H1 (cell line): ENCODE data around the gene TRAF4. TPM values are rescaled to one million over a fixed set of nuclear protein-coding genes. Genes with fewer than 3 reads are reported as not detected.

Experiments used
- CTCF ChIA-PET: fragments of 300-600 bp; sonication (Branson Sonifier 250); formaldehyde crosslinking; loops from one replicate; lab custom pipeline; 2021; ENCODE audit not compliant: partially characterized antibody; lab: Charles Lee
- POLR2A ChIA-PET: fragments of 300-600 bp; sonication (Branson Sonifier 250); formaldehyde crosslinking; loops from one replicate; lab custom pipeline; 2021; ENCODE audit warnings: inconsistent platforms; ENCODE audit not compliant: partially characterized antibody; lab: Charles Lee
- DNase-seq, 2 experiments: peaks; one replicate each; pipeline versions ENCODE4 v3.0.0 to v3.0.0-alpha.2; 2010 to 2022; ENCODE audit warnings: low spot score in 2 of 2, low read depth in 1 of 2, mixed read lengths in 1 of 2
- FAIRE-seq: peaks from 2 replicates; lab custom pipeline; 2011; peaks lifted over from hg19 to GRCh38; lab: Jason Lieb, UNC
- H2AFZ ChIP-seq: 2 replicates; pipeline ENCODE4 v1.8.1; 2012; ENCODE audit warnings: low read length, inconsistent platforms
- H2AK5ac ChIP-seq: 2 replicates; pipeline ENCODE4 v1.6.1; 2013; ENCODE audit warnings: low read depth, low read length
- H2BK120ac ChIP-seq: replicated peaks from 2 replicates; pipeline ENCODE3; 2013; ENCODE audit warnings: low read depth, low read length, inconsistent platforms
- H2BK12ac ChIP-seq: 2 replicates; pipeline ENCODE4 v1.6.1; 2013; ENCODE audit warnings: low read depth, low read length
- H2BK15ac ChIP-seq: 2 replicates; pipeline ENCODE4 v1.6.1; 2013; ENCODE audit warnings: low read length
- H2BK20ac ChIP-seq: 2 replicates; pipeline ENCODE4 v1.6.1; 2013; ENCODE audit warnings: low read length
- H2BK5ac ChIP-seq: 2 replicates; pipeline ENCODE4 v1.6.1; 2013; ENCODE audit warnings: low read depth, low read length
- H3K14ac ChIP-seq: 2 replicates; pipeline ENCODE4 v1.6.1; 2013; ENCODE audit warnings: inconsistent platforms; ENCODE audit not compliant: insufficient read length
- H3K18ac ChIP-seq: 2 replicates; pipeline ENCODE4 v1.6.1; 2013; ENCODE audit warnings: low read length; ENCODE audit errors: extremely low read depth
- H3K23ac ChIP-seq: 2 replicates; pipeline ENCODE4 v1.6.1; 2013; ENCODE audit warnings: inconsistent platforms; ENCODE audit not compliant: insufficient read length
- H3K23me2 ChIP-seq: 2 replicates; pipeline ENCODE4 v1.6.1; 2013; ENCODE audit warnings: low read depth, low read length
- H3K27ac ChIP-seq: 2 replicates; pipeline ENCODE4 v1.6.1; 2011; ENCODE audit warnings: low read depth, low read length, inconsistent platforms
- H3K27me3 ChIP-seq, 4 experiments: replicated peaks in 1 of 4; 1 replicate in 1 of 4; 2 replicates in 3 of 4; pipeline versions ENCODE4 v1.6.1 to v1.8.1; 2011 to 2013; ENCODE audit warnings: low read length in 3 of 4, mild to moderate bottlenecking in 3 of 4, inconsistent platforms in 2 of 4, mixed read lengths in 2 of 4, moderate library complexity in 1 of 4; ENCODE audit not compliant: control insufficient read depth in 3 of 4, insufficient read depth in 3 of 4; ENCODE audit errors: extremely low read depth in 1 of 4
- H3K36me3 ChIP-seq, 4 experiments: 2 replicates each; pipeline versions ENCODE4 v1.6.1 to v1.8.1; 2011 to 2013; ENCODE audit warnings: mild to moderate bottlenecking in 4 of 4, low read length in 3 of 4, moderate library complexity in 2 of 4, control low read depth in 1 of 4, inconsistent platforms in 1 of 4; ENCODE audit not compliant: insufficient read depth in 4 of 4, control insufficient read depth in 2 of 4
- H3K4ac ChIP-seq: replicated peaks from 2 replicates; pipeline ENCODE3; 2013; ENCODE audit warnings: low read length, low read depth, mixed read lengths, inconsistent platforms; ENCODE audit not compliant: insufficient read length
- H3K4me1 ChIP-seq, 4 experiments: replicated peaks in 1 of 4; 1 replicate in 1 of 4; 2 replicates in 3 of 4; pipeline versions ENCODE4 v1.6.1 to v1.8.1; 2011 to 2013; ENCODE audit warnings: low read length in 3 of 4, inconsistent platforms in 2 of 4, mixed read lengths in 1 of 4; ENCODE audit not compliant: insufficient read depth in 4 of 4, control insufficient read depth in 3 of 4
- H3K4me2 ChIP-seq, 2 experiments: 2 replicates each; pipeline versions ENCODE4 v1.6.1 to v1.8.1; 2011 to 2013; ENCODE audit warnings: low read depth in 2 of 2, low read length in 2 of 2, control low read depth in 1 of 2, inconsistent platforms in 1 of 2, mild to moderate bottlenecking in 1 of 2; ENCODE audit not compliant: insufficient read depth in 1 of 2
- H3K4me3 ChIP-seq, 4 experiments: fragments of 200-600, 300-600 bp in 1 of 4; sonication (generic), shearing (Covaris generic), sonication (Bioruptor Twin) in 1 of 4; 2 replicates each; pipeline versions ENCODE4 v1.5.1 to v1.8.1; 2011 to 2016; ENCODE audit warnings: low read length in 4 of 4, low read depth in 3 of 4, control low read depth in 2 of 4, inconsistent platforms in 2 of 4, mild to moderate bottlenecking in 2 of 4, mixed read lengths in 1 of 4, moderate library complexity in 1 of 4; ENCODE audit not compliant: insufficient read depth in 2 of 4; ENCODE audit errors: extremely low read depth in 1 of 4
- H3K56ac ChIP-seq: replicated peaks from 2 replicates; pipeline ENCODE3; 2013; ENCODE audit warnings: low read depth, mild to moderate bottlenecking, mixed read lengths, low read length, inconsistent platforms; ENCODE audit not compliant: insufficient read length
- H3K79me1 ChIP-seq: 2 replicates; pipeline ENCODE4 v1.6.1; 2013; ENCODE audit warnings: low read depth, low read length, control low read depth
- H3K79me2 ChIP-seq, 2 experiments: 2 replicates each; pipeline versions ENCODE4 v1.6.1 to v1.8.1; 2012 to 2013; ENCODE audit warnings: low read length in 2 of 2, mild to moderate bottlenecking in 2 of 2, inconsistent platforms in 1 of 2; ENCODE audit not compliant: insufficient read depth in 2 of 2, control insufficient read depth in 1 of 2
- H3K9ac ChIP-seq, 4 experiments: replicated peaks in 1 of 4; 1 replicate in 1 of 4; 2 replicates in 3 of 4; pipeline versions ENCODE4 v1.6.1 to v1.8.1; 2011 to 2013; ENCODE audit warnings: low read depth in 3 of 4, low read length in 3 of 4, control low read depth in 2 of 4, mild to moderate bottlenecking in 2 of 4, moderate library complexity in 2 of 4, inconsistent platforms in 1 of 4; ENCODE audit errors: extremely low read depth in 1 of 4
- H3K9me3 ChIP-seq, 2 experiments: 2 replicates each; pipeline versions ENCODE4 v1.6.1 to v1.8.1; 2012 to 2013; ENCODE audit warnings: mild to moderate bottlenecking in 2 of 2, moderate library complexity in 2 of 2, control low read depth in 1 of 2, inconsistent platforms in 1 of 2, low read depth in 1 of 2, low read length in 1 of 2, mixed read lengths in 1 of 2; ENCODE audit not compliant: insufficient read depth in 2 of 2
- H4K20me1 ChIP-seq, 2 experiments: replicated peaks in 1 of 2; 2 replicates each; pipeline versions ENCODE3 to v1.8.1; 2011 to 2013; ENCODE audit warnings: inconsistent platforms in 2 of 2, low read length in 2 of 2, mild to moderate bottlenecking in 1 of 2; ENCODE audit not compliant: insufficient read depth in 2 of 2, control insufficient read depth in 1 of 2
- H4K5ac ChIP-seq: 2 replicates; pipeline ENCODE4 v1.6.1; 2013; ENCODE audit warnings: low read length, low read depth, mixed read lengths, inconsistent platforms; ENCODE audit not compliant: insufficient read length
- H4K8ac ChIP-seq: 2 replicates; pipeline ENCODE4 v1.8.0; 2013; ENCODE audit warnings: mild to moderate bottlenecking, moderate library complexity, low read length, inconsistent platforms; ENCODE audit not compliant: insufficient read depth; ENCODE audit errors: extremely low read depth
- H4K91ac ChIP-seq: replicated peaks from 2 replicates; pipeline ENCODE3; 2013; ENCODE audit warnings: low read length, mixed read lengths, inconsistent platforms; ENCODE audit not compliant: insufficient read length
- ATF2 ChIP-seq: IDR thresholded peaks from 2 replicates; pipeline ENCODE4 v1.6.1; 2012; ENCODE audit warnings: low read length, inconsistent platforms
- BCL11A ChIP-seq, 2 experiments: IDR thresholded peaks; one replicate each; pipeline ENCODE4 v1.6.1; 2011; ENCODE audit warnings: low read depth in 2 of 2, low read length in 2 of 2, mild to moderate bottlenecking in 2 of 2
- CREB1 ChIP-seq: IDR thresholded peaks from 2 replicates; pipeline ENCODE4 v1.6.1; 2012; ENCODE audit warnings: inconsistent platforms
- POLR2AphosphoS5 ChIP-seq: IDR thresholded peaks from 2 replicates; pipeline ENCODE4 v1.6.1; 2011; ENCODE audit warnings: low read depth, low read length
- SP4 ChIP-seq: IDR thresholded peaks from 2 replicates; pipeline ENCODE4 v1.6.1; 2012; ENCODE audit warnings: low read length, inconsistent platforms
- WGBS, 2 experiments: shearing (Covaris generic) in 1 of 2; methylation state at CpG; one replicate each; pipeline versions ENCODE4 v1.1.6 to v1.1.7; 2013 to 2015; ENCODE audit warnings: low lambda C conversion rate in 2 of 2, mixed read lengths in 2 of 2, inconsistent platforms in 1 of 2, low coverage in 1 of 2, missing lambda C conversion rate in 1 of 2; ENCODE audit not compliant: insufficient replicate concordance in 2 of 2, insufficient coverage in 1 of 2, insufficient read length in 1 of 2; ENCODE audit errors: extremely low coverage in 1 of 2, missing lambda C conversion rate in 1 of 2; 5-methylcytosine and 5-hydroxymethylcytosine counted together
- polyA plus RNA-seq, 7 experiments: library from polyadenylated mRNA; depleted of rRNA in 3 of 7; stranded (reverse) in 5 of 7; unstranded in 2 of 7; fragments of >200 nt in 5 of 7; fragments of 200-250 nt in 2 of 7; gene quantifications; 1 replicate in 5 of 7; 2 replicates in 1 of 7; 4 replicates in 1 of 7; pipeline versions ENCODE4 v1.2.1 to v1.2.3, GENCODE V29; 2011 to 2013; ENCODE audit warnings: missing spikeins in 2 of 7, mixed read lengths in 2 of 7
- total RNA-seq: library from RNA; stranded (reverse); fragmentation: NEBNext Ultra II Directional; extraction: Animal tissue kit (Norgen Biotek cat#: 25700); gene quantifications from 2 replicates; pipeline ENCODE4 v1.2.1, GENCODE V29; 2021

The TRAF4 gene
- total and polyA plus RNA-seq, 2 of the 8 experiments (the other 6 are each of a cell fraction or from before 2014, with no cell fraction given) = 167 to 170 TPM

- Histone ChIP-seq H3K9me3 (no peaks in the 10 kb centered on the region), H2BK5ac (peak overlapping the region; percentile 99; the same call in 1 of the 2 replicates), H3K4me2 (0 out of 4 replicates have a peak overlapping the region, but pooled peaks of 1 of the 2 experiments have one; percentile 93), H3K14ac (no peak overlapping the region), H2BK20ac (no peak overlapping the region), H3K4me1 (peaks cover 0 to 30% (median 24%) of the 10 kb centered on the region in 4 experiments; a peak in 6 of 7 replicates), H3K18ac (no peak overlapping the region), H4K5ac (no peak overlapping the region), H2BK120ac (no peak overlapping the region), H2AFZ (no peak overlapping the region), H4K91ac (no peak overlapping the region), H3K4ac (no peak overlapping the region), H3K79me1 (peaks cover 14% of the 10 kb centered on the region), H3K56ac (no peak overlapping the region), H3K36me3 (peaks cover 30 to 56% (median 33%) of the 10 kb centered on the region in 4 experiments), H3K79me2 (peaks cover 19 to 44% of the 10 kb centered on the region in 2 experiments), H4K20me1 (peaks cover 30 to 34% of the 10 kb centered on the region in 2 experiments), H3K9ac (peak overlapping the region in 1 of 4 experiments; percentile 27; a peak in 1 of 7 replicates), H3K27me3 (no peaks in the 10 kb centered on the region), H3K4me3 (no peak overlapping the region), H3K27ac (peak overlapping the region; percentile 98), H4K8ac (peak overlapping the region; percentile 60; the same call in 1 of the 2 replicates), H2AK5ac (no peak overlapping the region), H2BK12ac (0 out of 2 replicates have a peak overlapping the region, but pooled peaks have one; percentile 1), H3K23me2 (peaks cover 23% of the 10 kb centered on the region), H3K23ac (no peak overlapping the region), H2BK15ac (0 out of 2 replicates have a peak overlapping the region, but pooled peaks have one; percentile 32)
- WGBS, 2 experiments = 92% methylated on average over 18 of the region's 18 CpGs; no CpG with 5 or more reads in 1 of the 2 experiments
- FAIRE-seq (no peak), DNase-seq (no peak)
- ChIA-PET POLR2A (interaction anchor here (0.9 to 15.3 kb wide), 14 partner anchors 10 to 165 kb away, joined by 3 to 813 read pairs (median 8); partner anchors contain the start of genes FAM222B, FLOT2, NEK8 and PROCA1), CTCF (interaction anchor here (0.8 to 11.7 kb wide), 12 partner anchors 15 to 169 kb away, joined by 3 to 316 read pairs (median 5); partner anchors contain the start of genes NEK8, RPL23A and TLCD1)
- TF ChIP-seq CREB1 = no peak
- TF ChIP-seq BCL11A (IDR thresholded peaks at IDR 0.05; ENCODE audit: low read depth in 2 of 2, low read length in 2 of 2) = no peak
- TF ChIP-seq ATF2 = no peak
- peak; percentile 61 for TF ChIP-seq POLR2AphosphoS5
- no peak for TF ChIP-seq SP4
Observed at GRCh38 chr17:28747801-28748750, 4.3 kb downstream of the TRAF4 start.
